ENCODE data around the gene VWC2. TPM values are rescaled to one million over a fixed set of nuclear protein-coding genes. Genes with fewer than 3 reads are reported as not detected.

The VWC2 gene
- total and polyA plus RNA-seq, 2 of the 13 experiments (the other 11 are each of a cell fraction or from before 2014, with no cell fraction given): not detected

- TF ChIP-seq THAP8 (CRISPR knock-in tag; IDR thresholded peaks at IDR 0.05; ENCODE audit: borderline replicate concordance) (no peak), BCL3 (CRISPR knock-in tag; IDR thresholded peaks at IDR 0.05) (no peak), MTA1 (CRISPR knock-in tag; IDR thresholded peaks at IDR 0.05; ENCODE audit: borderline replicate concordance) (no peak)
Measured at GRCh38 chr7:49805371-49806007, 32.1 kb downstream of the VWC2 start (continued).

GRCh38 chr7:49812534-49812933, 39.1 kb downstream of the VWC2 start:
- intact Hi-C loops (cut with micrococcal nuclease; ENCODE audit: unreplicated experiment): no loop called here

More at GRCh38 chr7:49812534-49812933, 39.1 kb downstream of the VWC2 start:
- no peaks in the 10 kb centered on the region for H3K9me3 ChIP-seq (ENCODE audit: low read length)
- no peaks in the 10 kb centered on the region for H3K36me3 ChIP-seq (replicated peaks in 1 of 2; ENCODE audit: control insufficient read depth in 1 of 2, insufficient read depth in 2 of 2, low read length in 2 of 2)
- no peak overlapping the region for H2AFZ ChIP-seq (ENCODE audit: low read length)
- H4K20me1 ChIP-seq (ENCODE audit: insufficient read depth, low read length): no peaks in the 10 kb centered on the region
- no peak overlapping the region for H3K27ac ChIP-seq (ENCODE audit: extremely low read length, insufficient read depth, low read length)
- TF ChIP-seq SRF (IDR thresholded peaks at IDR 0.05; ENCODE audit: low read depth, low read length) (peak; percentile 78), TEF (CRISPR knock-in tag; IDR thresholded peaks at IDR 0.05) (no peak)
- H3K79me2 ChIP-seq (ENCODE audit: insufficient read depth, low read length): no peaks in the 10 kb centered on the region
- ChIA-PET CTCF (ENCODE audit: low intra/inter-chr PET ratio, low total read pairs) (no interaction called here), POLR2A (no interaction called here)
- no peaks in the 10 kb centered on the region for H3K4me1 ChIP-seq (ENCODE audit: insufficient read depth, low read length)
- in situ Hi-C loops (cut with HindIII; ENCODE audit: extremely low pct_ligation_motif_present, low pct_unique_long_range_greater_than_20kb): no loop called here
- no peak overlapping the region for H3K4me3 ChIP-seq (replicated peaks in 1 of 3; ENCODE audit: insufficient read depth in 1 of 3, low read depth in 2 of 3, low read length in 3 of 3)
- 0 out of 5 replicates have a peak, but pooled peaks cover 0 to 1% of the 10 kb centered on the region in 2 experiments for H3K27me3 ChIP-seq (ENCODE audit: control insufficient read depth in 1 of 2, insufficient read depth in 2 of 2, low read length in 2 of 2)
- no peak for FAIRE-seq
- H3K9ac ChIP-seq (ENCODE audit: insufficient read depth, low read depth, low read length): no peak overlapping the region
- no TSS peak for BruUV-seq (replicated peaks)
- ATAC-seq: no peak
- no peak overlapping the region for H3K4me2 ChIP-seq (ENCODE audit: low read depth, low read length)
- DNase-seq (ENCODE audit: low spot score): no peak

Data from HepG2 (cell line).